ENCODE data around the gene SLC22A12. TPM values are rescaled to one million over a fixed set of nuclear protein-coding genes. Genes with fewer than 3 reads are reported as not detected.

Gene SLC22A12
- total RNA-seq, 2 donors from 2014 or later, result not detected

DNA sequence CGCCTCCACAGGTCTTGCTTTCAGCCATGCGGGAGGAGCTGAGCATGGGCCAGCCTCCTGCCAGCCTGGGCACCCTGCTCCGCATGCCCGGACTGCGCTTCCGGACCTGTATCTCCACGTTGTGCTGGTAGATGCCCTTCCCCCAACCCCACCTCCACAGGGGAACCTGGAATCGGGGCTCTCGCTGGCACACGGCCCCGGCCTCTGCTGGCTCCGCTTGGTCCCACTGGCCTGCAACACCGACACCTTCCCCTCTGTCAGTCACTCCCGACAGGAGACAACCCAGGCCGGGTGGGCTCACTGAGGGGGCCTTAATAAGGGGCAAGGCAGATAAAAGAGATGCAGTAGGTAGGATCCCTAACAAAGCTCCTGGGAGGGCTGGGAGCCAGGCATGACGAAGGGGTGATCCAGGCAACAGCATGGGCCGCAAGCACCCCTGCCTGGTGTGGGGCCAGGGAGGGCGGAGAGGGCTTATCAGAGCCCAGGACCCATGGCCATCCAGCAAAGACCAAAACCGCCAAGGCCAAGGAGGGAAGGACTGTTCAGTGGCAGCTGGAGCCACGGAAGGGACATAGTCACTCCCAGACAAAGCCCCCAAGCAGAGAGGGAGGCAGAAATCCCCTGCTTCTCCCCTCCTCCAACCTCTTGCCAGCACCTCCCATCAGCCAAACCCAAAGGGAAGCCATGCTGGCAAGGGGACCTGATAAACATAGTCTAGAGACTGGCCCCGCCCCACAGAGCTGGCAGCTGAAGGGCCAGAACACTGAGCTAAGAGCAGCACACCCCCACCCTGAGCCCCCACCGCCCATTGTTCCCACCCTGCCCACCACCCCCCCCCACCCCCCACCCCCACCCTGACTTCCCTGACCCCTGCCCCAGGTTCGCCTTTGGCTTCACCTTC is 8.0 kb downstream of the SLC22A12 start:
- intact Hi-C loops (cut with DNase I), result no loop called here
- Histone ChIP-seq H3K27ac (no peak overlapping the region), H3K27me3 (no peaks in the 10 kb centered on the region), H3K4me3 (no peak overlapping the region), H3K9me3 (no peaks in the 10 kb centered on the region), H3K36me3 (replicated peaks in 1 of 2; ENCODE audit: insufficient read depth in 1 of 2, low read depth in 2 of 2) (no peaks in the 10 kb centered on the region), H3K4me1 (no peaks in the 10 kb centered on the region)
- DNase-seq (no peak), ATAC-seq (no peak)
- WGBS, 2 donors, result 78 to 82% methylated on average over 9 to 21 of the region's 23 CpGs
- TF ChIP-seq, protein P1, sequence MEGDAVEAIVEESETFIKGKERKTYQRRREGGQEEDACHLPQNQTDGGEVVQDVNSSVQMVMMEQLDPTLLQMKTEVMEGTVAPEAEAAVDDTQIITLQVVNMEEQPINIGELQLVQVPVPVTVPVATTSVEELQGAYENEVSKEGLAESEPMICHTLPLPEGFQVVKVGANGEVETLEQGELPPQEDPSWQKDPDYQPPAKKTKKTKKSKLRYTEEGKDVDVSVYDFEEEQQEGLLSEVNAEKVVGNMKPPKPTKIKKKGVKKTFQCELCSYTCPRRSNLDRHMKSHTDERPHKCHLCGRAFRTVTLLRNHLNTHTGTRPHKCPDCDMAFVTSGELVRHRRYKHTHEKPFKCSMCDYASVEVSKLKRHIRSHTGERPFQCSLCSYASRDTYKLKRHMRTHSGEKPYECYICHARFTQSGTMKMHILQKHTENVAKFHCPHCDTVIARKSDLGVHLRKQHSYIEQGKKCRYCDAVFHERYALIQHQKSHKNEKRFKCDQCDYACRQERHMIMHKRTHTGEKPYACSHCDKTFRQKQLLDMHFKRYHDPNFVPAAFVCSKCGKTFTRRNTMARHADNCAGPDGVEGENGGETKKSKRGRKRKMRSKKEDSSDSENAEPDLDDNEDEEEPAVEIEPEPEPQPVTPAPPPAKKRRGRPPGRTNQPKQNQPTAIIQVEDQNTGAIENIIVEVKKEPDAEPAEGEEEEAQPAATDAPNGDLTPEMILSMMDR (IDR thresholded peaks at IDR 0.05), result no peak
- TF ChIP-seq POLR2A (IDR thresholded peaks at IDR 0.05), result no peak

DNA sequence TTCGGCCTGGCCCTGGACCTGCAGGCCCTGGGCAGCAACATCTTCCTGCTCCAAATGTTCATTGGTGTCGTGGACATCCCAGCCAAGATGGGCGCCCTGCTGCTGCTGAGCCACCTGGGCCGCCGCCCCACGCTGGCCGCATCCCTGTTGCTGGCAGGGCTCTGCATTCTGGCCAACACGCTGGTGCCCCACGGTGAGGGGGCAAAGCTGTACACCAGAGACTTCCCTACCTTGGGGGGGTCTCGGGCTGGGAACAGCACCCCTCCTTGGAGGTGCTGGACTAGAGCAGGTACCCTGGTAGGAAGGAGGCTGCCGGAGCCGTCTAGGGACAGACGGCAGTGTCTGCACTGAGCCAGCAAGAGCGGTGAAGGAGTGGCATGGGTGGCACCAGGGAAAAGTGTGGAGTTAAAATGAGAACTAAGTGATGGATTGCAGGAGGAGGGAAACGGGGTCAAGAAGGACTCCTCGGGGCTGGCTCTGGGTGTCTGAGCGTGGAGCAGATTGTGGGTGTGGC is 8.7 kb downstream of the SLC22A12 start:
- Histone ChIP-seq H3K27ac (no peak overlapping the region), H3K27me3 (no peaks in the 10 kb centered on the region), H3K9me3 (no peaks in the 10 kb centered on the region), H3K36me3 (replicated peaks in 1 of 2; ENCODE audit: insufficient read depth in 1 of 2, low read depth in 2 of 2) (no peaks in the 10 kb centered on the region), H3K4me3 (no peak overlapping the region), H3K4me1 (no peaks in the 10 kb centered on the region)
- 84% methylated on average over 15 to 16 of the region's 17 CpGs for WGBS, 2 donors
- TF ChIP-seq, protein P1 (IDR thresholded peaks at IDR 0.05), result no peak
- TF ChIP-seq POLR2A (IDR thresholded peaks at IDR 0.05), result no peak
- intact Hi-C loops (cut with DNase I), result no loop called here
- no peak for DNase-seq
- ATAC-seq, result no peak

DNA sequence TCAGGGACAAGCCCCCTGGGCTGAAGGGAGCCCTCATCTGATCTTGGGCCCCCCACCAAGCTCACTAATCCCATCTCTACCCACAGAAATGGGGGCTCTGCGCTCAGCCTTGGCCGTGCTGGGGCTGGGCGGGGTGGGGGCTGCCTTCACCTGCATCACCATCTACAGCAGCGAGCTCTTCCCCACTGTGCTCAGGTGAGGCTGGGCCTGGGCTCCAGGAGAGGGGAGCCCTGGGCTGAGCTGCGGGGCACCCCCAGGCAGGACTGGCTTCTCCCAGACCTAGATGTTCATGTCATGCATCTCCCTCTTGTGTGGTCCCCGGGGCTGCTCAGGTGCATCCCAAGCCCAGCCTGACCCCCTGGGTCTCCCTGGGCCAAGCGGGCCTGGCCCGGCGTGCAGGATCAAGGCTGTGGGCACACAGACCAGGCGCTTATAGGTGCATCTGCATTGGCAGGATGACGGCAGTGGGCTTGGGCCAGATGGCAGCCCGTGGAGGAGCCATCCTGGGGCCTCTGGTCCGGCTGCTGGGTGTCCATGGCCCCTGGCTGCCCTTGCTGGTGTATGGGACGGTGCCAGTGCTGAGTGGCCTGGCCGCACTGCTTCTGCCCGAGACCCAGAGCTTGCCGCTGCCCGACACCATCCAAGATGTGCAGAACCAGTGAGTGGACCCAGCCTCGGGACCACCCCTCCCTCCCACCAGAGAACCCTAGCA is 9.4 kb downstream of the SLC22A12 start:
- Histone ChIP-seq H3K27ac (no peak overlapping the region), H3K27me3 (no peaks in the 10 kb centered on the region), H3K36me3 (replicated peaks in 1 of 2; ENCODE audit: insufficient read depth in 1 of 2, low read depth in 2 of 2) (no peaks in the 10 kb centered on the region), H3K4me1 (no peaks in the 10 kb centered on the region), H3K9me3 (no peaks in the 10 kb centered on the region), H3K4me3 (no peak overlapping the region)
- no peak for DNase-seq
- WGBS, 2 donors, result 84% methylated on average over 17 of the region's 19 CpGs; no CpG with 5 or more reads in 1 of the 2 donors
- TF ChIP-seq, protein P1 (IDR thresholded peaks at IDR 0.05), result no peak
- no peak for TF ChIP-seq POLR2A (IDR thresholded peaks at IDR 0.05)
- intact Hi-C loops (cut with DNase I), result no loop called here
- ATAC-seq, result no peak

DNA sequence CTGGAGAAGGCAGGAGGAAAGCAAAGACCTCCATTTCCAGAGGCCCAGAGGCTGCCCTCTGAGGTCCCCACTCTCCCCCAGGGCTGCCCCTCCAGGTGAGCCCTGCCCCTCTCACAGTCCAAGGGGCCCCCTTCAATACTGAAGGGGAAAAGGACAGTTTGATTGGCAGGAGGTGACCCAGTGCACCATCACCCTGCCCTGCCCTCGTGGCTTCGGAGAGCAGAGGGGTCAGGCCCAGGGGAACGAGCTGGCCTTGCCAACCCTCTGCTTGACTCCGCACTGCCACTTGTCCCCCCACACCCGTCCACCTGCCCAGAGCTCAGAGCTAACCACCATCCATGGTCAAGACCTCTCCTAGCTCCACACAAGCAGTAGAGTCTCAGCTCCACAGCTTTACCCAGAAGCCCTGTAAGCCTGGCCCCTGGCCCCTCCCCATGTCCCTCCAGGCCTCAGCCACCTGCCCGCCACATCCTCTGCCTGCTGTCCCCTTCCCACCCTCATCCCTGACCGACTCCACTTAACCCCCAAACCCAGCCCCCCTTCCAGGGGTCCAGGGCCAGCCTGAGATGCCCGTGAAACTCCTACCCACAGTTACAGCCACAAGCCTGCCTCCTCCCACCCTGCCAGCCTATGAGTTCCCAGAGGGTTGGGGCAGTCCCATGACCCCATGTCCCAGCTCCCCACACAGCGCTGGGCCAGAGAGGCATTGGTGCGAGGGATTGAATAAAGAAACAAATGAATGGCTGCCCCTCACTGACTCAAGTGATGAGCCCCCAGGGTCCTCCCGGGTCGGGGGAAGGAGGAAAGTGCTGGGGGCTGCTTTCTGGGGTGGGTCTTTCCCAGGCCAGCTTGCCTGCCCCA is 10.8 kb downstream of the SLC22A12 start:
- WGBS, 2 donors, result 81 to 89% methylated on average over 9 to 10 of the region's 12 CpGs
- no peak for DNase-seq

More for the DNA sequence above, 10.8 kb downstream of the SLC22A12 start:
- no peaks in the 10 kb centered on the region for H3K27me3 ChIP-seq
- ATAC-seq, result no peak
- intact Hi-C loops (cut with DNase I), result no loop called here
- H3K27ac ChIP-seq, result no peak overlapping the region
- H3K36me3 ChIP-seq (replicated peaks in 1 of 2; ENCODE audit: insufficient read depth in 1 of 2, low read depth in 2 of 2), result no peaks in the 10 kb centered on the region
- H3K9me3 ChIP-seq, result no peaks in the 10 kb centered on the region
- TF ChIP-seq, protein P1 (IDR thresholded peaks at IDR 0.05), result no peak
- no peak for TF ChIP-seq POLR2A (IDR thresholded peaks at IDR 0.05)
- H3K4me1 ChIP-seq, result no peaks in the 10 kb centered on the region
- no peak overlapping the region for H3K4me3 ChIP-seq
